GM19395 (cell line): ENCODE results near the gene RIF1.

Experiments
- ATAC-seq: cut with Tn5 transposase; IDR thresholded peaks from one replicate; pipeline ENCODE4 v1.9.1; 2021; ENCODE audit warnings: mild to moderate bottlenecking, moderate library complexity; ENCODE audit not compliant: unreplicated experiment

RIF1 gene

GRCh38 chr2:151518802-151519201, 109.1 kb downstream of the RIF1 start:
- no peak for ATAC-seq

- ATAC-seq = no peak
Measured at GRCh38 chr2:151520976-151521375, 111.3 kb downstream of the RIF1 start.

DNA sequence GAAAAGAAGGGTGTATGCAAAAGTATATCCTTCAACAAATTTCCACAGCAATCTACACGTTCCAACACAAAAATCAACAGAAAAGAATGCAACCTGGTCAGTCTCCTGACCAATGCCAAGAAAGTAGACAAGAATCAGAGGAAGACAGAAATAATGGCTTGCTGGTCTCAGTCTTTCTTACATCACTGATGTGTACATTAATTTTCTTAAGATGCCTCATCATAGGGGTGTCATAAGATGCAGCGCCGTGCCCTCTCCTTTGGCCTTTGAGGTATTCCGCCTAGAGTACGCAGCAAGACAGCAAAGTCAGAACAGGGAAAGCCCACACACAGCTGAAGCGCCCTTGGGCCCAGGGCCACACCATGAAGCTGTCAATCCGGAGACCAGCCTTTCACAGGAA, 112.9 kb downstream of the RIF1 start:
- no peak for ATAC-seq

- no peak for ATAC-seq
Measured at GRCh38 chr2:151523850-151524249, 114.1 kb downstream of the RIF1 start.

DNA sequence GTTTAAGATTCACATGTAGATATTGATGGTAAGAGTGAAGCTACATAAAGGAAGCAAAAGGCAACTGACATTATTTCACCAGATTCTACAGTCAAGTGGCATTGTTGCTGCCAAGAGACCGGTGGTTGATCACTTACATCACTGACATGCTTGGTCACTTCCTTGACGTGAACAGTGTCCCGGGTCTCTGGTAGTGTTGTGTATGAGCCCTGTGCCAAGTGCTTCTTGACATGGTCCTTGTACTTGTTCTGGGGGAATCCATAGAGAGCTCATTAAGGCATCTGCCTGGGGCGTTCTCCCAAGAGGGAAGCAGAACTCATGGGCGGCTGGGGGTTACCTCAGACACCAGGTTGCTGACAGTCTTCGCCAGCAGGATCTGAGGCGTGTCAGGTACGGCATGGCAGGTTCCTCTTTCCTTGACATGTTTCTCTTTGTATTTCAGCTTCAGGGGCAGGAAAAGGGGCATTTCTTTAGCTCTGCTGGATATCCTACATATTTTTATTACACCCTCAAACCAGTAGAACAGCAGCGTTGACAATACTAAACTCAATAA, 116.2 kb downstream of the RIF1 start:
- ATAC-seq = no peak

GRCh38 chr2:151526572-151527090, 116.9 kb downstream of the RIF1 start:
- no peak for ATAC-seq
